NCI-H1092 treated with DMSO at 0.1 percent for 48 hours (cell line): ENCODE measurements around the gene DSG4.
"Not testable (repeated sequence)": the region's sequence is repeated elsewhere in the genome, so short reads cannot be mapped to it uniquely, and the experiment has no call there.

Experiments used
- DNase-seq: peaks from one replicate; lab custom pipeline; 2025; lab: John Stamatoyannopoulos, UW

DSG4 gene

GRCh38 chr18:31376477-31376876 is at the start of gene DSG4:
TSS of gene DSG4 (plus strand) at chr18:31376777. CDS start at chr18:31376912, 135 bp downstream.
- no peak for DNase-seq

GRCh38 chr18:31329787-31330438 is 46.7 kb upstream of the DSG4 start:
- DNase-seq, result no peak

GRCh38 chr18:31343454-31343853 is 33.1 kb upstream of the DSG4 start:
- no peak for DNase-seq

GRCh38 chr18:31353336-31353735 is 23.2 kb upstream of the DSG4 start:
- DNase-seq, result not testable (repeated sequence)

- no peak for DNase-seq
Observed at GRCh38 chr18:31354990-31355389, 21.6 kb upstream of the DSG4 start.

- DNase-seq, result no peak
Observed at GRCh38 chr18:31356025-31356424, 20.6 kb upstream of the DSG4 start.

GRCh38 chr18:31364190-31364589 is 12.4 kb upstream of the DSG4 start:
- DNase-seq, result no peak

- no peak for DNase-seq
Observed at GRCh38 chr18:31369478-31369877, 7.1 kb upstream of the DSG4 start.

GRCh38 chr18:31371989-31372388 is 4.6 kb upstream of the DSG4 start:
- DNase-seq, result no peak

GRCh38 chr18:31373641-31374040 is 2.9 kb upstream of the DSG4 start:
- no peak for DNase-seq

- DNase-seq, result no peak
Observed at GRCh38 chr18:31380912-31381311, 4.3 kb downstream of the DSG4 start.

GRCh38 chr18:31382107-31382506 is 5.5 kb downstream of the DSG4 start:
- DNase-seq, result no peak

GRCh38 chr18:31386741-31387140 is 10.2 kb downstream of the DSG4 start:
- DNase-seq, result no peak

- no peak for DNase-seq
Observed at GRCh38 chr18:31393286-31393685, 16.7 kb downstream of the DSG4 start.

- no peak for DNase-seq
Observed at GRCh38 chr18:31396796-31397612, 20.4 kb downstream of the DSG4 start.

GRCh38 chr18:31398191-31398590 is 21.6 kb downstream of the DSG4 start:
- no peak for DNase-seq

GRCh38 chr18:31399306-31400032 is 22.9 kb downstream of the DSG4 start:
- no peak for DNase-seq

- DNase-seq, result no peak
Observed at GRCh38 chr18:31401156-31402025, 24.8 kb downstream of the DSG4 start.

- no peak for DNase-seq
Observed at GRCh38 chr18:31402026-31402373, 25.4 kb downstream of the DSG4 start.

GRCh38 chr18:31403409-31403808 is 26.8 kb downstream of the DSG4 start:
- no peak for DNase-seq

GRCh38 chr18:31407649-31408048 is 31.1 kb downstream of the DSG4 start:
- no peak for DNase-seq

- no peak for DNase-seq
Observed at GRCh38 chr18:31409276-31409675, 32.7 kb downstream of the DSG4 start.
